ENCODE measurements around the gene EYS. TPM values are rescaled to one million over a fixed set of nuclear protein-coding genes. Genes with fewer than 3 reads are reported as not detected.
"Not testable (repeated sequence)": the region's sequence is repeated elsewhere in the genome, so short reads cannot be mapped to it uniquely, and the experiment has no call there.

The EYS gene
- total RNA-seq, 2 donors from 2014 or later: not detected

DNA sequence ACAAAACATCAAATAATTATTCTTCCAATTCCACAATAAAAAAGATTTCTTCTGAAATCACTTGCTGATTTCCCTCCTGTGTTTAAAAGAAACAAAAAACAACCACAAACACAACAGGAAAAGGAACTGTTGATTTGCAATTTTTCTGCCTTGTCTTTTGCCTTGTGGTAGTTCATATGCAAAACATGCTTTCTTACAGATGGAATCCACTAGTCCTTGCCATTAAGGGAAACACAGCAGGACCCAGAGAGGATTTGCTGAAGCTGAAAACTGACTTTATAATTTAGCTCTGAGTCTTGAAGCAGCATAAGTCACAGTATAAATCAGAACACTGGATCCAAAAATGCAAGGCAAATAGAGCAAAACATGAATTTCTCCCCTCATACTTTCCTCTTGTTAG lies 1742.7 kb downstream of the EYS start:
- ATAC-seq (ENCODE audit: insufficient number of reproducible peaks, low FRiP score, low read depth) (no peak), DNase-seq (ENCODE audit: low spot score) (no peak)
- Histone ChIP-seq H3K9me3 (no peaks in the 10 kb centered on the region), H3K36me3 (no peaks in the 10 kb centered on the region), H3K4me3 (no peak overlapping the region), H3K4me1 (ENCODE audit: control insufficient read depth in 1 of 2, low read depth in 2 of 2) (no peaks in the 10 kb centered on the region), H3K27me3 (replicated peaks; ENCODE audit: insufficient read depth) (no peaks in the 10 kb centered on the region), H3K27ac (no peak overlapping the region)
- TF ChIP-seq, protein P1, sequence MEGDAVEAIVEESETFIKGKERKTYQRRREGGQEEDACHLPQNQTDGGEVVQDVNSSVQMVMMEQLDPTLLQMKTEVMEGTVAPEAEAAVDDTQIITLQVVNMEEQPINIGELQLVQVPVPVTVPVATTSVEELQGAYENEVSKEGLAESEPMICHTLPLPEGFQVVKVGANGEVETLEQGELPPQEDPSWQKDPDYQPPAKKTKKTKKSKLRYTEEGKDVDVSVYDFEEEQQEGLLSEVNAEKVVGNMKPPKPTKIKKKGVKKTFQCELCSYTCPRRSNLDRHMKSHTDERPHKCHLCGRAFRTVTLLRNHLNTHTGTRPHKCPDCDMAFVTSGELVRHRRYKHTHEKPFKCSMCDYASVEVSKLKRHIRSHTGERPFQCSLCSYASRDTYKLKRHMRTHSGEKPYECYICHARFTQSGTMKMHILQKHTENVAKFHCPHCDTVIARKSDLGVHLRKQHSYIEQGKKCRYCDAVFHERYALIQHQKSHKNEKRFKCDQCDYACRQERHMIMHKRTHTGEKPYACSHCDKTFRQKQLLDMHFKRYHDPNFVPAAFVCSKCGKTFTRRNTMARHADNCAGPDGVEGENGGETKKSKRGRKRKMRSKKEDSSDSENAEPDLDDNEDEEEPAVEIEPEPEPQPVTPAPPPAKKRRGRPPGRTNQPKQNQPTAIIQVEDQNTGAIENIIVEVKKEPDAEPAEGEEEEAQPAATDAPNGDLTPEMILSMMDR (IDR thresholded peaks at IDR 0.05): no peak

DNA sequence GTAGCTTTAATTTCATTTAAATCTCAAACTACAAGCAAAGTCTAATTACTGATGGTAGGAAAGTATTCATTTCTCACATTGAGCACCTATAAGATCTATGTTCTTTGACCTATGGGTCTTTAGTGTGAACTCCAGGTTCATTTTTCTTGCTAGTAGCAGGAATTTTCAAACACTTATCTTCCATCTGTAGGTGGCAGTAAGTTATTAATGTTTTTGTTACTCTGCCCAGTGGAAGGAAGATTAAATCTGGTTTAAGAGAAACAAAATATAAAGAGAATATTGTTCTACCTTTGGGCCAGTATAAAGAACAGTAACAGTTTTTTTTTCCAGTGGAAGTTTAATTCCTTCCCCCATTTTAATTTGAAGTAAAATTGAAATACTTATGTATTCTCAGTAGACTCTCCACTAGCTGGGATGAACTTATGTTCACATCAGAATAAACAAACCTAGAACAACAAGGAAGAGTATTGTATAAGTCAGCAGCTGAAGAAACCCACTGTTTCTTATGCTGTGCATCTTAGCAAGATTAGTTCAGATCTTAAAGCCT lies 1743.2 kb downstream of the EYS start:
- Histone ChIP-seq H3K36me3 (no peaks in the 10 kb centered on the region), H3K4me3 (no peak overlapping the region), H3K9me3 (no peaks in the 10 kb centered on the region), H3K4me1 (ENCODE audit: control insufficient read depth in 1 of 2, low read depth in 2 of 2) (no peaks in the 10 kb centered on the region), H3K27me3 (replicated peaks; ENCODE audit: insufficient read depth) (no peaks in the 10 kb centered on the region), H3K27ac (no peak overlapping the region)
- DNase-seq (ENCODE audit: low spot score) (no peak), ATAC-seq (ENCODE audit: insufficient number of reproducible peaks, low FRiP score, low read depth) (no peak)
- TF ChIP-seq, protein P1 (IDR thresholded peaks at IDR 0.05): no peak

DNA sequence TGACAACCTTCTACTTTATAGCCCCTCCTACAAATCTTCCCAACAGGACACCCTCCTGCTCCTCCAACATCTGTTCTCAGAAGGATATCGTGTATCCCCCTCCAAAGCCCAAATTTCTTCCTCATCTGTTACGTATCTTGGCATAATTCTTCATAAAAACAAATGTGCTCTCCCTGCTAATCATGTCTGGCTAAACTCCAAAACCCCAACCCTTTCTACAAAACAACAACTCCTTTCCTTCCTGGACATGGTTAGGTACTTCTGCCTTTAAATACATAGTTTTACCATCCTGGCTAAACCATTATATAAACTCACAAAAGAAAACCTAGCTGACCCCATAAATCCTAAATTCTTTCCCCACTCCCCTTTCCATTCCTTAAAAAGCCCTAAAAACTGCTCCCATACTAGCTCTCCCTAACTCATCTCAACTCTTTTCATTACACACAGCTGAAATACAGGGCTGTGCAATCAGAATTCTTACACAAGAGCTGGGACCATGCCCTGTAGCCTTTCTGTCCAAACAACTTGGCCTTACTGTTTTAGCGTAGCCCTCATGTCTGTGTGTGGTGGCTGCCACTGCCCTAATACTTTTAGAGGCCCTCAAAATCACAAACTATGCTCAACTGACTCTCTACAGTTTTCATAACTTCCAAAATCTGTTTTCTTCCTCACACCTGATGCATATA lies 1753.5 kb downstream of the EYS start:
- H3K27me3 ChIP-seq (replicated peaks; ENCODE audit: insufficient read depth); ATAC-seq (ENCODE audit: insufficient number of reproducible peaks, low FRiP score, low read depth); H3K4me3 ChIP-seq; H3K4me1 ChIP-seq (ENCODE audit: control insufficient read depth in 1 of 2, low read depth in 2 of 2); DNase-seq (ENCODE audit: low spot score); H3K27ac ChIP-seq; H3K36me3 ChIP-seq; H3K9me3 ChIP-seq: not testable (repeated sequence)

DNA sequence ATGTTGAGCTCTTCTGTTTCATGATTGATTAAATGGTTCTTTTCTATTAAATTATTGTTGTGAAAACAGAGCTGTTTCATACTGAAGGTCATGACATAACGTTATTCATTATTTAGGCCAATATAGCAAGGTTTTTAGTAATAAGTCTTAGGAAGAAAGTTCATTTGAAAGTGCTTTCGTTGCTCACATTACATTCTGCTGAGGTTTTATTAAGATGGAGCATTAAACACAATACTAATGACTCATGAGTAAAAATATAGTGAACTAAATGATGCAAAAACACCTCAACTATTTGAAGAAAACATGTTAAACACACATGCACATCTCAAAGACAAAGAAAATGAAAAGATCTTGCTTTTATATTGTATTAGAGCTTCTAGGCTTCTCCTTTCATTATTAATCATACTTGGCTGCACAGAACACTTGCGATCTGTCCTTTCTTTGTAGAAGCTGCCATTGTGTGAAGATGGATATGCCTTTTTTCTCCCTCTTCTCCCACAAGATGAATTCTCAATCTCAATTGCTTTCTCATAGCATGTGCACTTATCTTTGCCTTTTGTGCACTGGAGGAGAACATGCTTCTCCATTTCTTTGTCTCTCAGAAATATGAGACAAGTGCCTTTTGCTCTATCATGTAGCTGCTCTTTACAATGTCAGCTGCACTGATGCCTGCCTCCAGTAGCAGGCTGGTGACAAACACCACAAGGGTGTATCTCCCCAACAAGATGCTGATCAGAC lies 1759.1 kb downstream of the EYS start:
- no peaks in the 10 kb centered on the region for H3K9me3 ChIP-seq
- ATAC-seq (ENCODE audit: insufficient number of reproducible peaks, low FRiP score, low read depth) (no peak), DNase-seq (ENCODE audit: low spot score) (no peak)
- H3K27ac ChIP-seq: no peak overlapping the region
- TF ChIP-seq, protein P1 (IDR thresholded peaks at IDR 0.05): no peak
- no peaks in the 10 kb centered on the region for H3K4me1 ChIP-seq (ENCODE audit: control insufficient read depth in 1 of 2, low read depth in 2 of 2)
- no peaks in the 10 kb centered on the region for H3K27me3 ChIP-seq (replicated peaks; ENCODE audit: insufficient read depth)
- no peak overlapping the region for H3K4me3 ChIP-seq
- H3K36me3 ChIP-seq: no peaks in the 10 kb centered on the region

DNA sequence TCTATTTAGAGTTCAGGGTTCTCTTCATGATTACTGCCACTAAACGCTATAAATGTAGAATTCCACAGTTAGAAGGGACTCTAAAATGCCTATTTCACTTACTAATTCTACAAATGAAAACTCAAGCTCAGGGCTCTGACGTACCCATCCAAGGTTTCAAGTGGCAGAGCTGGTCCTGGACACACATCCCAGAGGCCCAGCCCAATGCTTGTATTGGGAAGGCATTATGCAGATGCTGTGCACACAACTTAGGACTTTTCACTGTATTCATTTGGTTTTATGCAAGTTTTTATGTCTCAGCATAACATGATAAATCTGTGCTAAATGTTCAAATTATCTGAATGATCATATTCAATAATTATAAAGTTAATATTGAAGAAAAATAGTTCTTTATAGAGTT lies 1761.0 kb downstream of the EYS start:
- DNase-seq (ENCODE audit: low spot score) (no peak), ATAC-seq (ENCODE audit: insufficient number of reproducible peaks, low FRiP score, low read depth) (no peak)
- no peaks in the 10 kb centered on the region for H3K4me1 ChIP-seq (ENCODE audit: control insufficient read depth in 1 of 2, low read depth in 2 of 2)
- TF ChIP-seq, protein P1 (IDR thresholded peaks at IDR 0.05): no peak
- no peaks in the 10 kb centered on the region for H3K36me3 ChIP-seq
- no peak overlapping the region for H3K27ac ChIP-seq
- H3K9me3 ChIP-seq: no peaks in the 10 kb centered on the region
- H3K27me3 ChIP-seq (replicated peaks; ENCODE audit: insufficient read depth): no peaks in the 10 kb centered on the region
- no peak overlapping the region for H3K4me3 ChIP-seq

All from thoracic aorta (tissue), 2 donors.